Kidney (tissue), 14 donors: ENCODE measurements around the gene NFKB1. TPM values are rescaled to one million over a fixed set of nuclear protein-coding genes. Genes with fewer than 3 reads are reported as not detected.

Source experiments
- DNase-seq, 5 donors: peaks; one replicate each; pipeline ENCODE4 v3.0.0-alpha.2; 2013 to 2020
- FAIRE-seq: peaks from 2 replicates; lab custom pipeline; 2012; peaks lifted over from hg19 to GRCh38; lab: Jason Lieb, UNC
- H3K27ac ChIP-seq, 2 donors: one replicate each; pipeline ENCODE4 v1.7.0; 2013; ENCODE audit warnings: low read depth in 2 of 2, low read length in 2 of 2, inconsistent platforms in 1 of 2
- H3K27me3 ChIP-seq: one replicate; pipeline ENCODE4 v1.7.1; 2013; ENCODE audit warnings: low read length, inconsistent platforms; ENCODE audit not compliant: control insufficient read depth, insufficient read depth
- H3K36me3 ChIP-seq, 3 donors: one replicate each; pipeline versions ENCODE4 v1.7.0 to v1.7.1; 2013; ENCODE audit warnings: low read length in 3 of 3, control low read depth in 1 of 3, inconsistent platforms in 1 of 3; ENCODE audit not compliant: insufficient read depth in 3 of 3, control insufficient read depth in 2 of 3
- H3K4me1 ChIP-seq, 3 donors: one replicate each; pipeline versions ENCODE4 v1.7.0 to v1.7.1; 2013; ENCODE audit warnings: low read length in 3 of 3, inconsistent platforms in 1 of 3, low read depth in 1 of 3; ENCODE audit not compliant: control insufficient read depth in 2 of 3, insufficient read depth in 2 of 3
- H3K4me3 ChIP-seq, 3 donors: one replicate each; pipeline versions ENCODE4 v1.7.0 to v1.8.1; 2013; ENCODE audit warnings: low read length in 3 of 3, control low read depth in 1 of 3, inconsistent platforms in 1 of 3
- H3K9ac ChIP-seq, 3 donors: one replicate each; pipeline versions ENCODE4 v1.7.0 to v1.7.1; 2013; ENCODE audit warnings: low read length in 3 of 3, control low read depth in 1 of 3, inconsistent platforms in 1 of 3
- H3K9me3 ChIP-seq, 3 donors: one replicate each; pipeline versions ENCODE4 v1.7.0 to v1.7.1; 2013; ENCODE audit warnings: low read length in 3 of 3, control low read depth in 1 of 3, inconsistent platforms in 1 of 3; ENCODE audit not compliant: control insufficient read depth in 2 of 3, insufficient read depth in 1 of 3
- intact Hi-C: fragments of 100-400 bp; cut with DNase I; formaldehyde crosslinking; loops from one replicate; pipeline ENCODE4 v1.11.1; 2022
- polyA plus RNA-seq: library from polyadenylated mRNA; stranded (reverse); fragments of 350-450 nt; fragmentation: Illumina TruSeq; extraction: RNeasy Lipid Tissue Mini Kit (QIAGEN cat#74804); gene quantifications from one replicate; pipeline ENCODE4 v1.2.3, GENCODE V29; 2014; ENCODE audit warnings: low read depth, low replicate concordance; ENCODE audit not compliant: insufficient read depth
- total RNA-seq: library from RNA; stranded (reverse); fragmentation: NEBNext Ultra II Directional; extraction: Animal tissue kit (Norgen Biotek cat#: 25700); gene quantifications from one replicate; pipeline ENCODE4 v1.2.1, GENCODE V29; 2021
- TF ChIP-seq, protein P1 (sequence below): IDR thresholded peaks from 3 replicates; pipeline ENCODE4 v1.5.1; 2012; ENCODE audit warnings: mild to moderate bottlenecking, moderate library complexity, borderline replicate concordance; ENCODE audit not compliant: insufficient read depth; ENCODE audit errors: extremely low read depth
- donor health status: control.
- donor health status: control.
- donor health status: control.
- donor health status: control.
- donor health status: control.
- donor health status: DM: yes; HTN: yes; CAD: no.
- donor health status: Normal renal cell carcinoma (clear cell type).

The NFKB1 gene
- total and polyA plus RNA-seq, 2 donors from 2014 or later, result 10.1 to 56.9 TPM

DNA sequence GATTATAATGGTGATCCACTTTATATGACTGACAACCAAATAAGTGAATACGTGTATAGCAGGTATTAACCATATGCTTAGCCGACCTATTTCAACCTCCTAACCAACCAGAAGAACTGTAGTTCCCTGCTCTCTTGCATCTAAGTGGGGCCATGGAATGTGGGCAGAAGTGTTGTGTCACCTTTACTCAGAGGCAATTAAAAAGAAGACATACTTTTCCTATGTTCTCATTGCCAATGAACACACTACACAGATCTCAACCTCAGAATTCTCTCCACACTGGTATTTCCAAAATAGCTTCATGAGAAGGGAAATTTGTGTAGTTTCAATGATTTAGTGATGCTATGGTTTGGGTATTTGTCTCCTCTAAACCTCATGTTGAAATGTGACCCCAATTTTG lies 3.2 kb upstream of the NFKB1 start:
- TF ChIP-seq, protein P1, sequence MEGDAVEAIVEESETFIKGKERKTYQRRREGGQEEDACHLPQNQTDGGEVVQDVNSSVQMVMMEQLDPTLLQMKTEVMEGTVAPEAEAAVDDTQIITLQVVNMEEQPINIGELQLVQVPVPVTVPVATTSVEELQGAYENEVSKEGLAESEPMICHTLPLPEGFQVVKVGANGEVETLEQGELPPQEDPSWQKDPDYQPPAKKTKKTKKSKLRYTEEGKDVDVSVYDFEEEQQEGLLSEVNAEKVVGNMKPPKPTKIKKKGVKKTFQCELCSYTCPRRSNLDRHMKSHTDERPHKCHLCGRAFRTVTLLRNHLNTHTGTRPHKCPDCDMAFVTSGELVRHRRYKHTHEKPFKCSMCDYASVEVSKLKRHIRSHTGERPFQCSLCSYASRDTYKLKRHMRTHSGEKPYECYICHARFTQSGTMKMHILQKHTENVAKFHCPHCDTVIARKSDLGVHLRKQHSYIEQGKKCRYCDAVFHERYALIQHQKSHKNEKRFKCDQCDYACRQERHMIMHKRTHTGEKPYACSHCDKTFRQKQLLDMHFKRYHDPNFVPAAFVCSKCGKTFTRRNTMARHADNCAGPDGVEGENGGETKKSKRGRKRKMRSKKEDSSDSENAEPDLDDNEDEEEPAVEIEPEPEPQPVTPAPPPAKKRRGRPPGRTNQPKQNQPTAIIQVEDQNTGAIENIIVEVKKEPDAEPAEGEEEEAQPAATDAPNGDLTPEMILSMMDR, result no peak
- FAIRE-seq, result no peak

GRCh38 chr4:102500352-102500695 lies 835 bp upstream of the NFKB1 start:
- intact Hi-C loops, result no loop called here
- Histone ChIP-seq H3K9ac (peak overlapping the region; percentile 55 to 67 (median 56)), H3K4me1 (peaks cover 3 to 16% (median 12%) of the 10 kb centered on the region in 3 donors), H3K27ac (peak overlapping the region; percentile 94 to 99), H3K36me3 (no peaks in the 10 kb centered on the region), H3K9me3 (no peaks in the 10 kb centered on the region), H3K27me3 (no peaks in the 10 kb centered on the region), H3K4me3 (peak overlapping the region; percentile 65 to 71 (median 70))
- TF ChIP-seq, protein P1, result no peak
- DNase-seq, result peak in 1 of 5 donors; percentile 32
- FAIRE-seq, result no peak

More for the DNA sequence above, 3.2 kb upstream of the NFKB1 start:
- Histone ChIP-seq H3K4me1 (peaks cover 0 to 8% (median 3%) of the 10 kb centered on the region in 3 donors), H3K9ac (no peak overlapping the region), H3K27me3 (no peaks in the 10 kb centered on the region), H3K4me3 (no peak overlapping the region), H3K36me3 (no peaks in the 10 kb centered on the region), H3K9me3 (no peaks in the 10 kb centered on the region), H3K27ac (no peak overlapping the region)
- no peak for DNase-seq
- intact Hi-C loops, result no loop called here

GRCh38 chr4:102501447-102501696 lies 213 bp downstream of the NFKB1 start:
- intact Hi-C loops, result no loop called here
- no peaks in the 10 kb centered on the region for H3K27me3 ChIP-seq
- peak overlapping the region in 2 of 3 donors; percentile 99 to 100 for H3K9ac ChIP-seq
- no peak for DNase-seq
- H3K4me1 ChIP-seq, result peaks cover 3 to 22% (median 12%) of the 10 kb centered on the region in 3 donors
- TF ChIP-seq, protein P1, result no peak
- H3K9me3 ChIP-seq, result no peaks in the 10 kb centered on the region
- peak overlapping the region; percentile 57 to 96 (median 94) for H3K4me3 ChIP-seq
- H3K36me3 ChIP-seq, result no peaks in the 10 kb centered on the region
- peak overlapping the region; percentile 95 to 99 for H3K27ac ChIP-seq
- no peak for FAIRE-seq

- Histone ChIP-seq H3K4me3 (peak overlapping the region; percentile 67 to 96 (median 94)), H3K36me3 (no peaks in the 10 kb centered on the region), H3K27ac (peak overlapping the region; percentile 95 to 99), H3K4me1 (peaks cover 3 to 23% (median 12%) of the 10 kb centered on the region in 3 donors), H3K9me3 (no peaks in the 10 kb centered on the region), H3K9ac (peak overlapping the region; percentile 69 to 100 (median 99)), H3K27me3 (no peaks in the 10 kb centered on the region)
- DNase-seq, result no peak
- intact Hi-C loops, result no loop called here
- no peak for FAIRE-seq
- TF ChIP-seq, protein P1, result no peak
Observed at GRCh38 chr4:102502543-102502818, 1.3 kb downstream of the NFKB1 start.
